OCI-LY1 (cell line): ENCODE measurements around the gene CPXM1.

ENCODE experiments used
- CTCF ChIP-seq: fragments of 200-600 bp; sonication (generic), shearing (Covaris generic); IDR thresholded peaks from 2 replicates; pipeline ENCODE4 v1.5.1; 2017; ENCODE audit warnings: mild to moderate bottlenecking, antibody characterized with exemption, low read length, moderate library complexity, mixed read lengths
- EZH2 ChIP-seq: fragments of 200-600 bp; sonication (generic), shearing (Covaris generic); IDR thresholded peaks from 2 replicates; pipeline ENCODE4 v1.8.0; 2017; ENCODE audit warnings: borderline replicate concordance, mixed run types, mild to moderate bottlenecking, antibody characterized with exemption, low read length, moderate library complexity, mixed read lengths

GRCh38 chr20:2762578-2763131, 37.8 kb downstream of the CPXM1 start:
- TF ChIP-seq CTCF (no peak), EZH2 (no peak)
